Measurements from ENCODE around the gene AAMP. TPM values are rescaled to one million over a fixed set of nuclear protein-coding genes. Genes with fewer than 3 reads are reported as not detected.

AAMP gene
- total RNA-seq, 4 donors from 2014 or later: 87.1 to 134 (median 96.0) TPM

GRCh38 chr2:218292048-218293014 is 22.4 kb upstream of the AAMP start, which contains the start of gene TMBIM1:
Gene TMBIM1 (minus strand): TSS chr2:218292503. CDS start chr2:218282141, 10,362 bp downstream.
- TF ChIP-seq POLR2A (IDR thresholded peaks at IDR 0.05) (peak; percentile 89 to 95), CTCF (IDR thresholded peaks at IDR 0.05 in 4 of 5, conservative IDR thresholded peaks at IDR 0.05 in 1 of 5) (peak; percentile 75 to 100 (median 98))
- Histone ChIP-seq H3K9me3 (no peaks in the 10 kb centered on the region), H3K4me3 (peak within 1 kb of the TSS; percentile 71 to 100 (median 96)), H3K27me3 (no peaks in the 10 kb centered on the region), H3K27ac (peak within 1 kb of the TSS; percentile 93 to 100 (median 98)), H3K4me1 (peaks cover 43 to 48% of the 10 kb centered on the region in 2 donors), H3K36me3 (no peaks in the 10 kb centered on the region)
- peak; percentile 56 to 78 for DNase-seq
- ATAC-seq: peak; percentile 74 to 83
- intact Hi-C loops (cut with DNase I; ENCODE audit: low total_unique reads) (loop anchor here (1.0 to 5.0 kb wide), 3 partner anchors 104 to 365 kb away; partner anchors contain the start of genes BCS1L, CNOT9, USP37 and ZNF142), in situ Hi-C loops (cut with MboI; ENCODE audit: low sequenced_read_pairs in 4 of 4) (loop anchor here in 3 of 4 donors (25.0 kb wide), 1 partner anchor 370 kb away; the partner anchor contains the start of genes BCS1L (in 3 of the 3), RNF25 (in 3 of the 3), STK36 (in 3 of the 3) and ZNF142 (in 3 of the 3))

- ATAC-seq (peak; percentile 3 to 5), DNase-seq (peak in 1 of 2 donors; percentile 40)
- peak overlapping the region; percentile 93 to 100 (median 98) for H3K27ac ChIP-seq
- TF ChIP-seq POLR2A (IDR thresholded peaks at IDR 0.05): no peak
- no peak for TF ChIP-seq CTCF (IDR thresholded peaks at IDR 0.05 in 4 of 5, conservative IDR thresholded peaks at IDR 0.05 in 1 of 5)
- no peaks in the 10 kb centered on the region for H3K27me3 ChIP-seq
- in situ Hi-C loops (cut with MboI; ENCODE audit: low sequenced_read_pairs in 4 of 4): loop anchor here in 3 of 4 donors (25.0 kb wide), 1 partner anchor 371 kb away; the partner anchor contains the start of genes BCS1L (in 3 of the 3), RNF25 (in 3 of the 3), STK36 (in 3 of the 3) and ZNF142 (in 3 of the 3)
- peaks cover 45 to 57% of the 10 kb centered on the region in 2 donors for H3K4me1 ChIP-seq
- peak overlapping the region; percentile 71 to 100 (median 96) for H3K4me3 ChIP-seq
- no peaks in the 10 kb centered on the region for H3K36me3 ChIP-seq
- intact Hi-C loops (cut with DNase I; ENCODE audit: low total_unique reads): loop anchor here (1.0 to 5.0 kb wide), 4 partner anchors 19 to 366 kb away; partner anchors contain the start of genes BCS1L, CNOT9, USP37 and ZNF142
- no peaks in the 10 kb centered on the region for H3K9me3 ChIP-seq
Observed at GRCh38 chr2:218291318-218292047, 21.5 kb upstream of the AAMP start.

GRCh38 chr2:218290316-218291261 is 20.7 kb upstream of the AAMP start:
- DNase-seq (no peak), ATAC-seq (no peak)
- H3K4me1 ChIP-seq: peaks cover 54 to 65% of the 10 kb centered on the region in 2 donors
- in situ Hi-C loops (cut with MboI; ENCODE audit: low sequenced_read_pairs in 4 of 4): loop anchor here in 3 of 4 donors (25.0 kb wide), 1 partner anchor 372 kb away; the partner anchor contains the start of genes BCS1L (in 3 of the 3), RNF25 (in 3 of the 3), STK36 (in 3 of the 3) and ZNF142 (in 3 of the 3)
- intact Hi-C loops (cut with DNase I; ENCODE audit: low total_unique reads): loop anchor here (2.0 to 5.0 kb wide), 3 partner anchors 18 to 367 kb away; partner anchors contain the start of genes BCS1L, CNOT9, USP37 and ZNF142
- no peak for TF ChIP-seq POLR2A (IDR thresholded peaks at IDR 0.05)
- TF ChIP-seq CTCF (IDR thresholded peaks at IDR 0.05 in 4 of 5, conservative IDR thresholded peaks at IDR 0.05 in 1 of 5): no peak
- H3K36me3 ChIP-seq: no peaks in the 10 kb centered on the region
- H3K27me3 ChIP-seq: no peaks in the 10 kb centered on the region
- H3K4me3 ChIP-seq: peak overlapping the region; percentile 71 to 100 (median 96)
- H3K9me3 ChIP-seq: no peaks in the 10 kb centered on the region
- peak overlapping the region; percentile 93 to 100 (median 98) for H3K27ac ChIP-seq

Measured in gastrocnemius medialis (tissue), 4 donors.